Measurements from ENCODE around the gene PGAP6. TPM values are rescaled to one million over a fixed set of nuclear protein-coding genes. Genes with fewer than 3 reads are reported as not detected.
"Not testable (repeated sequence)": the region's sequence is repeated elsewhere in the genome, so short reads cannot be mapped to it uniquely, and the experiment has no call there.

Gene PGAP6
- total RNA-seq, 1 experiment from 2014 or later, result 85.5 TPM

- no peak overlapping the region for H3K4me3 Mint-ChIP-seq (ENCODE audit: unreplicated experiment)
- Histone ChIP-seq H3K9me3 (no peaks in the 10 kb centered on the region), H3K27me3 (replicated peaks; ENCODE audit: control insufficient read depth, insufficient read depth, low read length) (no peaks in the 10 kb centered on the region), H3K4me3 (ENCODE audit: low read depth, low read length) (no peak overlapping the region), H3K36me3 (ENCODE audit: control insufficient read depth, insufficient read depth, low read length) (peaks cover 6% of the 10 kb centered on the region; the same call in 1 of the 2 replicates), H3K4me1 (peaks cover 9% of the 10 kb centered on the region; the same call in 1 of the 2 replicates)
- H3K9me3 Mint-ChIP-seq (ENCODE audit: unreplicated experiment), result no peaks in the 10 kb centered on the region
- no TSS peak for BruUV-seq (replicated peaks)
- DNase-seq, result no peak
- CTCF ChIA-PET, result no interaction called here
- POLR2A ChIA-PET, result no interaction called here
- H3K27me3 Mint-ChIP-seq (ENCODE audit: insufficient read depth, unreplicated experiment), result no peaks in the 10 kb centered on the region
- peaks cover 14% of the 10 kb centered on the region for H3K36me3 Mint-ChIP-seq (ENCODE audit: insufficient read depth, unreplicated experiment)
- H3K27ac Mint-ChIP-seq (ENCODE audit: unreplicated experiment), result no peak overlapping the region
- no peak for TF ChIP-seq CTCF (IDR thresholded peaks at IDR 0.05; ENCODE audit: insufficient read depth in 1 of 2, low read depth in 1 of 2, low read length in 1 of 2, severe bottlenecking in 1 of 2, unreplicated experiment in 1 of 2)
- intact Hi-C loops (cut with micrococcal nuclease; ENCODE audit: unreplicated experiment), result no loop called here
- H3K4me1 Mint-ChIP-seq (ENCODE audit: low read depth, unreplicated experiment), result no peaks in the 10 kb centered on the region
Observed at GRCh38 chr16:349211-349610, 32.6 kb downstream of the PGAP6 start.

- H3K4me1 Mint-ChIP-seq (ENCODE audit: low read depth, unreplicated experiment); H3K27ac Mint-ChIP-seq (ENCODE audit: unreplicated experiment); H3K9me3 ChIP-seq; H3K4me1 ChIP-seq; H3K27me3 ChIP-seq (replicated peaks; ENCODE audit: control insufficient read depth, insufficient read depth, low read length); DNase-seq; H3K4me3 Mint-ChIP-seq (ENCODE audit: unreplicated experiment); POLR2A ChIA-PET; intact Hi-C loops (cut with micrococcal nuclease; ENCODE audit: unreplicated experiment); H3K4me3 ChIP-seq (ENCODE audit: low read depth, low read length); H3K27me3 Mint-ChIP-seq (ENCODE audit: insufficient read depth, unreplicated experiment); H3K36me3 ChIP-seq (ENCODE audit: control insufficient read depth, insufficient read depth, low read length); BruUV-seq (replicated peaks); CTCF ChIA-PET; H3K9me3 Mint-ChIP-seq (ENCODE audit: unreplicated experiment): not testable (repeated sequence)
- H3K36me3 Mint-ChIP-seq (ENCODE audit: insufficient read depth, unreplicated experiment), result peaks cover 20% of the 10 kb centered on the region
Observed at GRCh38 chr16:348495-348894, 33.3 kb downstream of the PGAP6 start.

- ChIA-PET CTCF (no interaction called here), POLR2A (interaction anchor here (0.5 kb wide), 1 partner anchor 209 kb away, joined by 5 read pairs; no protein-coding TSS in a partner anchor)
- Histone ChIP-seq H3K27me3 (replicated peaks; ENCODE audit: control insufficient read depth, insufficient read depth, low read length) (no peaks in the 10 kb centered on the region), H3K36me3 (ENCODE audit: control insufficient read depth, insufficient read depth, low read length) (peaks cover 6% of the 10 kb centered on the region; the same call in 1 of the 2 replicates), H3K4me1 (0 out of 2 replicates have a peak, but pooled peaks cover 4% of the 10 kb centered on the region), H3K9me3 (no peaks in the 10 kb centered on the region), H3K4me3 (ENCODE audit: low read depth, low read length) (no peak overlapping the region)
- Mint-ChIP-seq H3K27me3 (ENCODE audit: insufficient read depth, unreplicated experiment) (no peaks in the 10 kb centered on the region), H3K27ac (ENCODE audit: unreplicated experiment) (peak overlapping the region; percentile 23), H3K4me1 (ENCODE audit: low read depth, unreplicated experiment) (no peaks in the 10 kb centered on the region), H3K4me3 (ENCODE audit: unreplicated experiment) (no peak overlapping the region), H3K36me3 (ENCODE audit: insufficient read depth, unreplicated experiment) (peaks cover 33% of the 10 kb centered on the region), H3K9me3 (ENCODE audit: unreplicated experiment) (no peaks in the 10 kb centered on the region)
- BruUV-seq (replicated peaks), result no TSS peak
- intact Hi-C loops (cut with micrococcal nuclease; ENCODE audit: unreplicated experiment), result no loop called here
- no peak for DNase-seq
- TF ChIP-seq CTCF (IDR thresholded peaks at IDR 0.05; ENCODE audit: insufficient read depth in 1 of 2, low read depth in 1 of 2, low read length in 1 of 2, severe bottlenecking in 1 of 2, unreplicated experiment in 1 of 2), result no peak
Observed at GRCh38 chr16:347203-347602, 34.6 kb downstream of the PGAP6 start.

- CTCF ChIA-PET, result no interaction called here
- H3K36me3 ChIP-seq (ENCODE audit: control insufficient read depth, insufficient read depth, low read length), result peaks cover 6% of the 10 kb centered on the region; the same call in 1 of the 2 replicates
- H3K27me3 Mint-ChIP-seq (ENCODE audit: insufficient read depth, unreplicated experiment), result no peaks in the 10 kb centered on the region
- H3K4me3 ChIP-seq (ENCODE audit: low read depth, low read length), result no peak overlapping the region
- H3K27me3 ChIP-seq (replicated peaks; ENCODE audit: control insufficient read depth, insufficient read depth, low read length), result no peaks in the 10 kb centered on the region
- no peak overlapping the region for H3K4me3 Mint-ChIP-seq (ENCODE audit: unreplicated experiment)
- DNase-seq, result no peak
- no TSS peak for BruUV-seq (replicated peaks)
- peaks cover 39% of the 10 kb centered on the region for H3K36me3 Mint-ChIP-seq (ENCODE audit: insufficient read depth, unreplicated experiment)
- intact Hi-C loops (cut with micrococcal nuclease; ENCODE audit: unreplicated experiment), result no loop called here
- TF ChIP-seq CTCF (IDR thresholded peaks at IDR 0.05; ENCODE audit: insufficient read depth in 1 of 2, low read depth in 1 of 2, low read length in 1 of 2, severe bottlenecking in 1 of 2, unreplicated experiment in 1 of 2), result no peak
- POLR2A ChIA-PET, result interaction anchor here (0.5 kb wide), 1 partner anchor 209 kb away, joined by 5 read pairs; no protein-coding TSS in a partner anchor
- H3K4me1 Mint-ChIP-seq (ENCODE audit: low read depth, unreplicated experiment), result no peaks in the 10 kb centered on the region
- H3K9me3 Mint-ChIP-seq (ENCODE audit: unreplicated experiment), result no peaks in the 10 kb centered on the region
- 0 out of 2 replicates have a peak, but pooled peaks cover 4% of the 10 kb centered on the region for H3K4me1 ChIP-seq
- no peak overlapping the region for H3K27ac Mint-ChIP-seq (ENCODE audit: unreplicated experiment)
- no peaks in the 10 kb centered on the region for H3K9me3 ChIP-seq
Observed at GRCh38 chr16:346587-346986, 35.2 kb downstream of the PGAP6 start.
